Chondrocyte (in vitro differentiated cells): ENCODE measurements around the gene SLC25A22. TPM values are rescaled to one million over a fixed set of nuclear protein-coding genes. Genes with fewer than 3 reads are reported as not detected.

Source experiments
- DNase-seq: peaks from one replicate; pipeline ENCODE4 v3.0.0; 2021; ENCODE audit warnings: mixed read lengths, low spot score
- H3K27ac Mint-ChIP-seq: one replicate; pipeline ENCODE4 v1.8.0; 2021; ENCODE audit warnings: mild to moderate bottlenecking, moderate library complexity, mixed read lengths; ENCODE audit not compliant: unreplicated experiment
- H3K27me3 Mint-ChIP-seq: 2 replicates; pipeline ENCODE4 v1.8.0; 2021; ENCODE audit warnings: low read depth, mixed read lengths
- H3K36me3 Mint-ChIP-seq: 2 replicates; pipeline ENCODE4 v1.8.0; 2021; ENCODE audit warnings: low read depth, mixed read lengths
- H3K4me1 Mint-ChIP-seq: 2 replicates; pipeline ENCODE4 v1.8.0; 2021; ENCODE audit warnings: low read depth, mild to moderate bottlenecking, mixed read lengths
- H3K4me3 Mint-ChIP-seq: one replicate; pipeline ENCODE4 v1.8.0; 2021; ENCODE audit warnings: mild to moderate bottlenecking, moderate library complexity, mixed read lengths; ENCODE audit not compliant: unreplicated experiment
- H3K9me3 Mint-ChIP-seq: 2 replicates; pipeline ENCODE4 v1.8.0; 2021; ENCODE audit warnings: low read depth, mixed read lengths
- CTCF ChIP-seq: fragments of 200-600 bp; sonication (generic); IDR thresholded peaks from 2 replicates; pipeline ENCODE4 v1.5.0; 2021; ENCODE audit warnings: antibody characterized with exemption, mild to moderate bottlenecking, moderate library complexity
- total RNA-seq: library from RNA; stranded (reverse); gene quantifications from 3 replicates; pipeline ENCODE4 v1.2.1, GENCODE V29; 2021

The SLC25A22 gene
- total RNA-seq, 1 donor from 2014 or later, result 16.0 TPM

GRCh38 chr11:827146-827896 lies 29.2 kb upstream of the SLC25A22 start:
- Mint-ChIP-seq H3K27me3 (no peaks in the 10 kb centered on the region), H3K4me3 (peak overlapping the region; percentile 31), H3K36me3 (peaks cover 6% of the 10 kb centered on the region), H3K4me1 (peaks cover 45% of the 10 kb centered on the region), H3K9me3 (no peaks in the 10 kb centered on the region), H3K27ac (no peak overlapping the region)
- DNase-seq, result no peak
- TF ChIP-seq CTCF, result no peak

DNA sequence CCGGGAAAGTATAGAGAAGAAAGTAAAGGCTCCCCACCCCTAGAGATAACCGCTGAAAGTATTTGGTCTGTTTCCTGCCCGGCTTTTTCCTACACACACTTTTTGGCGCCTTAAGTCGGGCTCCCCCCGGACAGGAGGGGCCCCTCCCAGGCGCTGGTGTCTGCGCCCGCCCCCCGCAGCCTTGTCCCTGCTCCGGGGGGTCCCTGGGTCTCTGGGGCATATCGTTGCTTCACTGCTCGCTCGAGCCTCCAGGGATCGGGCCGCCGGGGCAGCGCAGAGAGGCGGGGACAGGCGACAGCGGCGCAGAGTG lies 28.7 kb upstream of the SLC25A22 start:
- TF ChIP-seq CTCF, result no peak
- no peak for DNase-seq
- Mint-ChIP-seq H3K4me1 (peaks cover 44% of the 10 kb centered on the region), H3K27ac (no peak overlapping the region), H3K4me3 (peak overlapping the region; percentile 36), H3K9me3 (no peaks in the 10 kb centered on the region), H3K27me3 (no peaks in the 10 kb centered on the region), H3K36me3 (peaks cover 6% of the 10 kb centered on the region)

DNA sequence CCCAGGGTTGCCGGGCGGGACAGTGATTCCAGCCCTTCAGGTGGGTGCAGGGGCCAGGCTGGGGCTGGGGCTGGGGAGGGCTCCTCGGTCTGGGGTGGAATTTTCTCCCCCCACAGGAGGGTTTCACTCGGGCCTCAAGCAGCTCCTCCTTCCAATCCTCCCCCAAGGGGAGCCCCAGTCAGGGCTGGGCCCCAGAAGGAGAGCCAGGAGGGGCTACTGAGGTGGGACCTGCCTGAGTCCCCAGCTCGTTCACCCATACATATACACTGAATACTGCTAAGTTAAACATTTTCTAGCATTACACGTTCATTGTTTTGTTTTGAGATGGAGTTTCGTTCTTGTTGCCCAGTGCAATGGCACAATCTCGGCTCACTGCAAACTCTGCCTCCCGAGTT lies 28.1 kb upstream of the SLC25A22 start:
- Mint-ChIP-seq H3K36me3 (peaks cover 6% of the 10 kb centered on the region), H3K4me1 (peaks cover 44% of the 10 kb centered on the region), H3K27ac (no peak overlapping the region), H3K9me3 (no peaks in the 10 kb centered on the region), H3K27me3 (no peaks in the 10 kb centered on the region), H3K4me3 (peak overlapping the region; percentile 36)
- TF ChIP-seq CTCF, result no peak
- no peak for DNase-seq

DNA sequence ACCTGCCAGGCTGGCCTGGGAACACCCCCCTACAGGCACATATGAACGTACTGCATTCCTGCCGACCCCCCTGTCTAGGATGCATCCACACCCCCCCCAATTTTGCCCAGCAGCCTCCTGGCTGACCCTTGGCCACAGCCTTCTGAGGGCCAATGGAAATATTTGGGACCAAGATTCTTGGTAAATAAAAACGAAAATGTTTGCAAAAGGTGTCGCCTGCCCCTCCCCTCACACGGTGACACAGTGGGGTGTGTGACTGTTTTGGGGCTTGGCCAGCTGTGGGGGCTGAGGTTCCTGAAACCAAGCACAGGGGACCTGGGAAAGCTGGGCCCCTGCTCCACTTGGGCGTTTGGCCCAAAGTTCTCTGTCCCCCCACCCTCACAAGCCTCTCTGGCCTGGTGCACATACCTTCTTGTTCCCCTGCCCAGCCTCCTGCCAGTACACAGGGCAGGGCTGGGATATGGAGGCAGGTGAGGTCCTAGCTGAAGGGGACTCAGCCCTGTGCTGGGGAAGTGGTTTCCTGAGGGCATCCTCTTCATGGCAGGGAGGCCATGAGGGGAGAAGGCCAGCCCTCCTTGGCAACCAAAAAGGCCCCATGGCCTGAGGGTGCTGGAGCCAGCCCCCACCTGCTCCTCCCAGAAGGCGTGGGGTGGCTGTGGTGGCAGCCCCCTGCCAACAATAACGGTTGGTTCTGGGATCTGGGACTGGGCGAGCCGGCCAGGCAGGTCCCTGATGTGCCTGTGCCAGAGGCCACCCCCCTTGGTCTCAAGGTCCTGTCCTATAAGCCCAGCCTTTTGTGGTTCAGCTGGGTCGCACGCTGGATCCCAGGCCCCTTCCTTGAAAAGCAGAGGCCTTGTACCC lies 27.5 kb upstream of the SLC25A22 start:
- Mint-ChIP-seq H3K9me3 (no peaks in the 10 kb centered on the region), H3K36me3 (peaks cover 6% of the 10 kb centered on the region), H3K27me3 (no peaks in the 10 kb centered on the region), H3K27ac (no peak overlapping the region), H3K4me1 (peaks cover 47% of the 10 kb centered on the region), H3K4me3 (no peak overlapping the region)
- no peak for TF ChIP-seq CTCF
- no peak for DNase-seq

- no peak overlapping the region for H3K27ac Mint-ChIP-seq
- H3K4me1 Mint-ChIP-seq, result peaks cover 45% of the 10 kb centered on the region
Observed at GRCh38 chr11:824942-825341, 26.9 kb upstream of the SLC25A22 start.

More at GRCh38 chr11:824942-825341, 26.9 kb upstream of the SLC25A22 start:
- Mint-ChIP-seq H3K27me3 (no peaks in the 10 kb centered on the region), H3K36me3 (peaks cover 6% of the 10 kb centered on the region), H3K9me3 (no peaks in the 10 kb centered on the region), H3K4me3 (no peak overlapping the region)
- TF ChIP-seq CTCF, result no peak
- no peak for DNase-seq
